HL-60/S4 (cell line): ENCODE data around the gene RNF180.
"Not testable (repeated sequence)": the region's sequence is repeated elsewhere in the genome, so short reads cannot be mapped to it uniquely, and the experiment has no call there.

Experiments
- in situ Hi-C: fragments of 300-500 bp; cut with MboI; formaldehyde crosslinking; loops from 2 replicates; pipeline ENCODE4 v1.14.3; 2022; ENCODE audit warnings: low sequenced_read_pairs

The RNF180 gene

GRCh38 chr5:64364426-64364825, 198.8 kb downstream of the RNF180 start:
- in situ Hi-C loops = no loop called here

DNA sequence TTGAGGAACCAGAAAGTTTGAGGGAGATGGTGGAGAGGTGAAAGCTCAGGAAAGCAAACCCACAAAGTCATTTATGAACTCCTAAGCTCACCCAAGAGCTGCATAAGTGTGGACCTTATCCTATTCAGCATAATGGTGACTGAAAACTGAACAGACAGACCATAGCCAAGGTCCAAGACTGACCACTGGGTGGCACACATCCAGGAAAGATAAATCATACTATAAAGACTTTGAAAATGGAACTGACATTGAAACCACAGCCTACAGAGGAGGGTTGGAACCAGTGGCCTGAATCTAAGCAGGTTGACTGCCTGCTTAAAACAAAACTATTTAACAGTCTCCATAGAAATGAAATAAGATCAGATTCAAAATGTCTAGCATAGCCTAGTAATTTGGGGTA, 219.1 kb downstream of the RNF180 start:
- in situ Hi-C loops = no loop called here

- in situ Hi-C loops = no loop called here
Observed at GRCh38 chr5:64397552-64397951, 231.9 kb downstream of the RNF180 start.

DNA sequence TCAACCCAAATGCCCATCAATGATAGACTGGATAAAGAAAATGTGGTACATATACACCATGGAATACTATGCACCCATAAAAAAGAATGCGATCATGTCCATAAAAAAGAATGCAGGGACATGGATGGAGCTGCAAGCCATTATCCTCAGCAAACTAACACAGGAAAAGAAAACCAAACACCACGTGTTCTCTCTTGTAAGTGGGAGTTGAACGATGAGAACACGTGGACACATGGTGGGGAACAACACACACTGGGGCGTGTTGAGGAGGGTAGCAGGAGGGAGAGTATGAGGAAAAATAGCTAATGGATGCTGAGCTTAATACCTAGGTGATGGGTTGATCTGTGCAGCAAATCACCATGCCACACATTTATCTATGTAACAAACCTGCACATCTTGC, 233.1 kb downstream of the RNF180 start:
- in situ Hi-C loops = not testable (repeated sequence)

DNA sequence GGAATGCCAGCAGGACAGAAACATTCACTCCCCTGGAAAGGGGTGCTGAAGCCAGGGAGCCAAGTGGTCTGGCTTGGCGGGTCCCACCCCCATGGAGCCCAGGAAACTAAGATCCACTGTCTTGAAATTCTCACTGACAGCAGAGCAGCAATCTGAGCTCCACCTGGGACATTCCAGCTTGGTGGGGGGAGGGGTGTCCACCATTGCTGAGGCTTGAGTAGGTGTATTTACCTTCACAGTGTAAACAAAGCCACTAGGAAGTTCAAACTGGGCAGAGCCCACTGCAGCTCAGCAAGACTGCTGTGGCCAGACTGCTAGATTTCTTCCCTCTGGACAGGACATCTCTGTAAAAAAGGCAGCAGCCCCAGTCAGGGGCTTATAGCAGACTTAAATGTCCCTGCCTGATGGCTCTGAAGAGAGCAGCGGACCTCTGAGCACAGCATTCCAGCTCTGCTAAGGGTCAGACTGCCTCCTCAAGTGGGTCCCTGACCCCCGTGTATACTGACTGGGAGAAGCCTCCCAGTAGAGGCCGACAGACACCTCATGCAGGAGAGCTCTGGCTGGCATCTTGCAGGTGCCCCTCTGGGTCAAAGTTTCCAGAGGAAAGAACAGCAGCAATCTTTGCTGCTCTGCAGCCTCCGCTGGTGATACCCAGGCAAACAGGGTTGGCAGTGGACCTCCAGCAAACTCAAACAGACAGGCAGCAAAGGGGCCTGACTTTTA, 241.6 kb downstream of the RNF180 start:
- in situ Hi-C loops = not testable (repeated sequence)

- in situ Hi-C loops = no loop called here
Observed at GRCh38 chr5:64417390-64417789, 251.7 kb downstream of the RNF180 start.

DNA sequence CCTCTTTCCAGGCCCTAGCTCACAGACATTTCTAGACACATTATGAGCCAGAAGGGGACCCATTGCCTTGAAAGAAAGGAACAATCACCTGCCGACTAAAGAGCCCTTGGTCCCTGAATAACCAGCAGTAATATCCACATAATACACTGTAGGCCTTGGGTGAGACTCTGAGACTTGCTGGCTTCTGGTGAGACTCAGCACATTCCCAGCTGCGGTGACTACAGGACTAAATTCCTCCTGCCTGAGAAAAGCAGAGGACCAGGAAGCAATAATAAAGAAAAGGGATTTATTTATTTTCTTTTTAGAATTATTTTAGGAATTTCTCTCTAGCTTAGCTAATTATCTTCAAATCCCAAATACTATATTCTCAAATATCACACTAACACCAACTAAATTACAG, 252.4 kb downstream of the RNF180 start:
- in situ Hi-C loops = no loop called here
